ENCODE results near the gene KCTD10. TPM values are rescaled to one million over a fixed set of nuclear protein-coding genes. Genes with fewer than 3 reads are reported as not detected.

Gene KCTD10
- total RNA-seq, 4 donors from 2014 or later, result 31.5 to 62.8 (median 46.5) TPM

DNA sequence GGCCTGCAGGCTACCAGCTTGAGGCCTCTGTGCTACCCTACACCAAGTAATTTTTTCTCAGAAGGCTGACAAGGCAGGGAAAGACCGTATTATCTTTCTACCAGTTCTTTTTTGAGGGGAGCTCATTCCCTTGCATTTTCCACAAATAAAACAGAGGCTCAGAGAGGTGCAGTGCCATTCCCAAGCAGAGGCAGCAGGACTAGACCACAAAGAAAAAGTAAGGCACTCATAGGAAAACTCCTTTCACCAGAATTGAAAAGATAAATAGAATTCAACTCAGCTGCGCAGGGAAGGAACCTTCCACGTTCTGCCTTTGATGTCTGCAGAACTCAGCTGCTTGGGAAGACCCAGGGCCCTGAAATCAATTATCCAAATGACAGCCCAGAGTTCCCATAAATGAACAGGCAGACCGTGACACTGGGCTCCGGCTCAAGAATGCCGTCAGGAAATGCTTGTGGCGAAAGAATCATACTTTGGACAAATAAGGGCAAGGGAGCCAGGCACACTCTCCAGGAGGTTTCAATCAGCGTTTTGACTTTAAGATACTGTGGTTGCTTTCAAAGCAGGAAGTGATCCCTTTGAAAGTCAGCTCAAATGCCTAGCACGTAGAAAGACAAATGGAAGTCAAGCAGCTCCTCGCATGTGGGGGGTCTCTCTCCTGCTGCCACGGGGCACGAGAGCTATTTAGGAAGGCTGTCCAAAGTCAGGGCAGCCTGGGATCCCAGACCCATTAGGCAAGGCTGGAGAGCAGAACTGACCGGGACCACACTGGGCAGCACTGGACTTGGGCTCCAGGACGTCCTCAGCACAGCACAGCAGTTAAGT lies 14.0 kb downstream of the KCTD10 start:
- WGBS, 2 donors, result 8 to 20% methylated on average over 10 to 14 of the region's 14 CpGs

GRCh38 chr12:109461846-109462756 lies 15.0 kb downstream of the KCTD10 start:
- Histone ChIP-seq H3K4me3 (peak overlapping the region in 1 of 4 donors; percentile 48), H3K27ac (peak overlapping the region; percentile 84 to 98 (median 92)), H3K4me1 (peaks cover 41 to 100% (median 85%) of the 10 kb centered on the region in 3 donors), H3K36me3 (peaks cover under 1 to 58% (median 14%) of the 10 kb centered on the region in 3 donors), H3K9me3 (no peaks in the 10 kb centered on the region), H3K27me3 (no peaks in the 10 kb centered on the region)
- WGBS, 2 donors, result 33 to 45% methylated on average over 8 to 13 of the region's 13 CpGs
- no peak for TF ChIP-seq POLR2A (IDR thresholded peaks at IDR 0.05)
- TF ChIP-seq, protein P1, sequence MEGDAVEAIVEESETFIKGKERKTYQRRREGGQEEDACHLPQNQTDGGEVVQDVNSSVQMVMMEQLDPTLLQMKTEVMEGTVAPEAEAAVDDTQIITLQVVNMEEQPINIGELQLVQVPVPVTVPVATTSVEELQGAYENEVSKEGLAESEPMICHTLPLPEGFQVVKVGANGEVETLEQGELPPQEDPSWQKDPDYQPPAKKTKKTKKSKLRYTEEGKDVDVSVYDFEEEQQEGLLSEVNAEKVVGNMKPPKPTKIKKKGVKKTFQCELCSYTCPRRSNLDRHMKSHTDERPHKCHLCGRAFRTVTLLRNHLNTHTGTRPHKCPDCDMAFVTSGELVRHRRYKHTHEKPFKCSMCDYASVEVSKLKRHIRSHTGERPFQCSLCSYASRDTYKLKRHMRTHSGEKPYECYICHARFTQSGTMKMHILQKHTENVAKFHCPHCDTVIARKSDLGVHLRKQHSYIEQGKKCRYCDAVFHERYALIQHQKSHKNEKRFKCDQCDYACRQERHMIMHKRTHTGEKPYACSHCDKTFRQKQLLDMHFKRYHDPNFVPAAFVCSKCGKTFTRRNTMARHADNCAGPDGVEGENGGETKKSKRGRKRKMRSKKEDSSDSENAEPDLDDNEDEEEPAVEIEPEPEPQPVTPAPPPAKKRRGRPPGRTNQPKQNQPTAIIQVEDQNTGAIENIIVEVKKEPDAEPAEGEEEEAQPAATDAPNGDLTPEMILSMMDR (IDR thresholded peaks at IDR 0.05), result no peak
- intact Hi-C loops (cut with DNase I), result no loop called here
- peak; percentile 20 for DNase-seq

More for the DNA sequence above, 14.0 kb downstream of the KCTD10 start:
- peaks cover 45 to 100% (median 87%) of the 10 kb centered on the region in 3 donors for H3K4me1 ChIP-seq
- peak overlapping the region; percentile 84 to 98 (median 92) for H3K27ac ChIP-seq
- H3K4me3 ChIP-seq, result peak overlapping the region in 2 of 4 donors; percentile 12 to 48
- H3K27me3 ChIP-seq, result no peaks in the 10 kb centered on the region
- no peaks in the 10 kb centered on the region for H3K9me3 ChIP-seq
- no peak for DNase-seq
- TF ChIP-seq POLR2A (IDR thresholded peaks at IDR 0.05), result peak in 1 of 4 donors; percentile 29
- TF ChIP-seq, protein P1 (IDR thresholded peaks at IDR 0.05), result no peak
- peaks cover 0 to 58% (median 18%) of the 10 kb centered on the region in 3 donors for H3K36me3 ChIP-seq
- intact Hi-C loops (cut with DNase I), result no loop called here

- H3K4me1 ChIP-seq, result peaks cover 41 to 92% (median 78%) of the 10 kb centered on the region in 3 donors
- 58 to 79% methylated on average over 7 to 8 of the region's 8 CpGs for whole genome bisulfite sequencing, 2 donors
- H3K4me3 ChIP-seq, result no peak overlapping the region
- intact Hi-C loops (cut with DNase I), result no loop called here
- H3K36me3 ChIP-seq, result peaks cover 9 to 58% (median 19%) of the 10 kb centered on the region in 3 donors
- TF ChIP-seq, protein P1 (IDR thresholded peaks at IDR 0.05), result no peak
- no peak for TF ChIP-seq POLR2A (IDR thresholded peaks at IDR 0.05)
- no peaks in the 10 kb centered on the region for H3K9me3 ChIP-seq
- no peak for DNase-seq
- no peaks in the 10 kb centered on the region for H3K27me3 ChIP-seq
- peak overlapping the region; percentile 84 to 98 (median 92) for H3K27ac ChIP-seq
Measured at GRCh38 chr12:109461049-109461845, 15.9 kb downstream of the KCTD10 start.

- Histone ChIP-seq H3K4me1 (peaks cover 41 to 85% (median 78%) of the 10 kb centered on the region in 3 donors), H3K4me3 (no peak overlapping the region), H3K9me3 (no peaks in the 10 kb centered on the region), H3K36me3 (peaks cover 17 to 58% (median 26%) of the 10 kb centered on the region in 3 donors), H3K27me3 (no peaks in the 10 kb centered on the region), H3K27ac (peak overlapping the region; percentile 84 to 98 (median 92))
- intact Hi-C loops (cut with DNase I), result no loop called here
- WGBS, 2 donors, result 80% methylated on average over 1 of the region's 13 CpGs; no CpG with 5 or more reads in 1 of the 2 donors
- no peak for DNase-seq
- TF ChIP-seq, protein P1 (IDR thresholded peaks at IDR 0.05), result no peak
- no peak for TF ChIP-seq POLR2A (IDR thresholded peaks at IDR 0.05)
Measured at GRCh38 chr12:109460538-109460937, 16.6 kb downstream of the KCTD10 start.
